ENCODE measurements around the gene DCAF12.
A peak's percentile ranks its signal among the peaks of the same experiment; 100 is the strongest.

GRCh38 chr9:34139477-34140146, 13.1 kb upstream of the DCAF12 start:
- TF ChIP-seq RXRA (CRISPR knock-in tag; IDR thresholded peaks at IDR 0.05) (no peak), JUND (CRISPR knock-in tag; IDR thresholded peaks at IDR 0.05) (no peak), RFX1 (IDR thresholded peaks at IDR 0.05) (no peak), SUZ12 (IDR thresholded peaks at IDR 0.05; ENCODE audit: low read depth, low read length) (no peak), CTCF (CRISPR knock-in tag; IDR thresholded peaks at IDR 0.05) (peak; percentile 53), SMAD3 (CRISPR knock-in tag; IDR thresholded peaks at IDR 0.05) (no peak), SIN3A (IDR thresholded peaks at IDR 0.05; ENCODE audit: borderline replicate concordance, low read depth, low read length) (no peak), MTA1 (CRISPR knock-in tag; IDR thresholded peaks at IDR 0.05; ENCODE audit: borderline replicate concordance) (no peak), BHLHE40 (IDR thresholded peaks at IDR 0.05; ENCODE audit: low read length) (no peak), TBP (CRISPR knock-in tag; IDR thresholded peaks at IDR 0.05) (no peak), ZNF782 (CRISPR knock-in tag; IDR thresholded peaks at IDR 0.05; ENCODE audit: borderline replicate concordance) (no peak), E2F1 (CRISPR knock-in tag; IDR thresholded peaks at IDR 0.05) (no peak), SMC3 (IDR thresholded peaks at IDR 0.05; ENCODE audit: low read length) (no peak), CHD4 (IDR thresholded peaks at IDR 0.05; ENCODE audit: borderline replicate concordance, low read length) (no peak)
